ENCODE data around the gene NPIPA2.
"Not testable (repeated sequence)": the region's sequence is repeated elsewhere in the genome, so short reads cannot be mapped to it uniquely, and the experiment has no call there.

The NPIPA2 gene

DNA sequence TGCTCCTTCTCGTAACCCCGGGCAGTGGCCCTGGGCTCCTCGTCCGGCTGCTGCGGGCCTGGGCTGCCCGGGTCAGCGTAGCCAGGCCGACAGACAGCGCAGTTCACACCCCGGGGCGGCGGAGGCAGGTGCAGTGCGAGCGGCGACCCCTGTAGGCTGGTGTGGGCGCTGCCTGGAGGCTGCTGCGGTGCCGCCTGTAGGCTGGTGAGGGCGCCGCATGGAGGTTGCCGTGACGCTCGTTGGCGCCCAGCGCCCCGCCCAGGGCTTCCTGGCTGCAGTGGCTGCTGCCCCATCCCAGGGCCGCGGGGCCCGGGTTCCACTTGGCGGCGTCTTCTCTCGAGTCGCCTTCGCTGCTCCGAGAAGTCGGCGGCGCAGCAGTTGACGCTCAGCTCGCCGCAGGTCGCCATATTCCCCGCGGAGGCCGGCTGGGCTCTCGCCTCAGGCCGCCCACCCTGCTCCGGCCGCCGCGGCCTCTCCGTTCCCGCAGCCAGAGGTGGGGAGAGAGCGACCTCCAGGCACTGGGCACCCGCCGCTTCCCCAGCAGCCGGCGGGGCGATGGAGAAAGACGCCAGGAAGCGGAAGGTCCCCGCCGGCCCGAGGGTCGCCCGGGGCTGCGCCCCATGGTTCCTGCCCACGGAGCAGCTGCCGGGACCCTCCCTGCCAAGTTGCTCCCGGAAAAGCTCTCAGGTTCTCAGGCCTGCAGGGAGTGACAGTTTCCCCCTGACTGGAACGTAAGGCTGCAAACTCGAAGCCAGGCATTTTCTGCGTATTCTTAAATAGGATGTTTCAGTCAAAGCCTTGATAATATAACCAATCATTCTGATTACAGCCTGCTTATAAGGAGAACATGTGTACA, at the start of gene NPIPA2:
Gene NPIPA2, plus strand, starts transcription at position 261 of the 856 bp plus-strand sequence. CDS start 5,533 bp downstream, outside the sequence.
- DNase-seq, result not testable (repeated sequence)

DNA sequence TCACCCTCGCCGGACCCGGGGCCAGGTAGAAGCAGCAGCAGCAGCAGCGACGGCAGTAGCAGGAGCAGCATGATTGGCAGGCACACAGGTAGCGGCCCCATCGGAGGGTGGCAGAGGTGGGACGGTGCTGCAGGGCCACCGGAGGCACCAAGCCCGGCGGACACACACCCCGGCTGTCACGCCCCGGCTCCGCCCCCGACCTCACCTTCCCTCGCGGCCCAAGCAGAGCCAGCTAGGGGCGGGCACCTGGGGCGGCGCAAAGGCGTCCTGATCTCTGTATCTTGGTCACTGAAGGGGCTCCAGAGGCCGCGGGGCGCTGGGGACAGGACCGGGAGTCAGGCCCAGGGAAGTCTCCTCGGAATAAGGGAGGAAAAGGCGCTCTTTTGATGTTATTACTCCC, 48.2 kb upstream of the NPIPA2 start, which contains the start of gene PLA2G10:
Gene PLA2G10, minus strand, starts transcription at position 180 of the 400 bp plus-strand sequence. Its CDS starts 79 bp downstream, at position 101.
- not testable (repeated sequence) for DNase-seq

DNA sequence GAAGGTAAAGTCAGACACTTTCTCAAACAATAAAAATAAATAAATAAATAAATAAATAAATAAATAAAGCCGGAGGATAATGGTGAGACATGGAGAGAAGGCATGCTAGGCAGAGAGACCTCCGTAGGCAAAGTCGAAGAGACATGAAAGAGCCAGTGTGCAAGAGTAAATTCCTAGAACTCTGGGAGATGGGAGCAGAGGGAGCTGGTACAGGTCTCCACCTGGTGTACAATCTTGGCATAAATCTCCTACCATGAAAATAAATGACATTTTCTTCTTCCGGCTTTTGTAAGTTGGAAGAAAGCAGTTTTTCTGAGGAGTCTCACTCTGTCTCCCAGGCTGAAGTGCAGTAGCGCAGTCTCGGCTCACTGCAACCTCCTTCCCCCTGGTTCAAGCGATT, 40.5 kb upstream of the NPIPA2 start:
- DNase-seq, result not testable (repeated sequence)

DNA sequence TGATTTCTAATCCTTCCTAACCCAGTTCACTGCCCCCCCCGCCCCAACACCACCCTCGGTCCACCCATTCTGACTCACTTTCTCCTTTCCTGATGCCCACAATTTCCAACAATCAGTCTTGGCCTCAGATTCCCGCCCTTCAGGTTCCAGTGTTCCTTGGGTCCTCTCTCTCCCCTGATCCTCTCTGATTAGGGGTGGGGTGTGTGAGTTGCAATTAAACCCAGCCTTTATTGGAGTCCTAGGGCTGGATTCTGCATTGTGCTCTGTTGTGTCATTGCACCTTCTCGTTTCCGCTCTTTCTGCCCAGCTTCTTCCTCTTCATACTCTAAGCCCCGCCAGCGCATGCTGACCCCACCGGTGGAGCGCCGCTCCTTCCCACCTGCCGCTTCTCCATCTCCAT, 39.7 kb upstream of the NPIPA2 start:
- DNase-seq, result not testable (repeated sequence)

- not testable (repeated sequence) for DNase-seq
These were observed 38.9 kb upstream of the NPIPA2 start, which contains the start of gene NPIPA3 for GRCh38 chr16:14703156-14704011. NPIPA3 (plus strand) TSS chr16:14703411; CDS start chr16:14708944, 5,533 bp downstream.

- not testable (repeated sequence) for DNase-seq
These were observed 9.1 kb upstream of the NPIPA2 start for GRCh38 chr16:14733233-14733632.

GRCh38 chr16:14740832-14741385, 1.4 kb upstream of the NPIPA2 start:
- not testable (repeated sequence) for DNase-seq

DNA sequence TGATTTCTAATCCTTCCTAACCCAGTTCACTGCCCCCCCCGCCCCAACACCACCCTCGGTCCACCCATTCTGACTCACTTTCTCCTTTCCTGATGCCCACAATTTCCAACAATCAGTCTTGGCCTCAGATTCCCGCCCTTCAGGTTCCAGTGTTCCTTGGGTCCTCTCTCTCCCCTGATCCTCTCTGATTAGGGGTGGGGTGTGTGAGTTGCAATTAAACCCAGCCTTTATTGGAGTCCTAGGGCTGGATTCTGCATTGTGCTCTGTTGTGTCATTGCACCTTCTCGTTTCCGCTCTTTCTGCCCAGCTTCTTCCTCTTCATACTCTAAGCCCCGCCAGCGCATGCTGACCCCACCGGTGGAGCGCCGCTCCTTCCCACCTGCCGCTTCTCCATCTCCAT, 539 bp upstream of the NPIPA2 start:
- DNase-seq, result not testable (repeated sequence)

- DNase-seq, result not testable (repeated sequence)
These were observed 31.3 kb downstream of the NPIPA2 start for GRCh38 chr16:14773654-14774053.

DNA sequence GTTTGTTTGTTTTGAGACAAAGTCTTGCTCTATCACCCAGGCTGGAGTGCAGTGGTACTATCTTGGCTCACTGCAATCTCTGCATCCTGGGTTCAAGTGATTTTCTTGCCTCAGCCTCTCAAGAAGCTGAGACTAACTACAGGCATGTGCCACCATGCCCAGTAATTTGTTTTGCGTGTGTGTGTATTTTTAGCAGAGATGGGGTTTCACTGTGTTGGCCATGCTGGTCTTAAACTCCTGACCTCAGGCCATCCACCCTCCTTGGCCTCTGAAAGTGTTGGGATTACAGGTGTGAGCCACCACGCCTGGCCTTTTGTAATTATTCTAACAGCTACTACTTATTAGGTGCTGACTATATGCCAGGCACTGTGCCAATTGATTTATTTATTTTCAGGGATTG, 33.3 kb downstream of the NPIPA2 start:
- DNase-seq, result not testable (repeated sequence)

DNA sequence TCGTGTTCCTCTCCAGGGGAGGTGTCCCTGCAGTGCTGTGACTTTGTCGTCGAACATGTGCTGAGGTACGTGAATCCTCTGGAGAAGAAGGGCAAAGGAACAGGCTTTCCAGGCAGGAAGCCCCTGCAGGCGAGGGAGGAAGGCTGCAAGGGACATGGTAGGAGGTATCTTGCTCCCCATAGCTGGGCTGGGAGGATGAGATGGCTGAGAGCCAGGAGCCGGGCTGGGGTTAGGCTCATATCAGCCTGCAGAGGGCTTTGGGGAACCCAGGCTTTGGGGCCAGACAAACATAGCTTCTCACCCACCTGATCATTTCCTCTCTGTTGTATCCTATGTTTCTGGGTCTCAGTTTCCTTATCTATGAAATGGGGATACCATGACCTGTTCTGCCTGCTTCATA, 34.4 kb downstream of the NPIPA2 start:
- DNase-seq, result not testable (repeated sequence)

GRCh38 chr16:14779368-14779877, 37.1 kb downstream of the NPIPA2 start:
- DNase-seq, result not testable (repeated sequence)

GRCh38 chr16:14786180-14786579, 43.8 kb downstream of the NPIPA2 start:
- DNase-seq, result not testable (repeated sequence)

DNA sequence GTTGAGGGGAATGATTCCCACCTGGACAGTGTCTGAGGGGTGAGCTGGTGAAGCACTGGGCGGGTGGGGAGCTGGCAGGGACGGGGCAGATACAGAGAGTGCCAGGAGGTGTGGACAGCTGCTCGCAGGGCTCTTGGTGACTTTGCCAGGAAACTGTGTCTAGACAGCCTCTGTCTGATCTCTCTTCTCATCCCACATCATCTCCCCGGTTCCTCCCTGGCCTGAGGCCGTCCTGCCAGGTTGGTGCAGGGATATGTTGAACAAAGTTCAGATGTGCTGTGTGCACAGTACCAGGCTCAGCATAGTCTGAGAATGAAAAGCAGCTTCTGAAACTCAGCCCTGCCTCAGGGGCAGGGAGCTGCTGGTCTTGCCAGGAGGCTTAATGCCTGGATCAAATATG, 47.2 kb downstream of the NPIPA2 start:
- DNase-seq, result not testable (repeated sequence)

DNA sequence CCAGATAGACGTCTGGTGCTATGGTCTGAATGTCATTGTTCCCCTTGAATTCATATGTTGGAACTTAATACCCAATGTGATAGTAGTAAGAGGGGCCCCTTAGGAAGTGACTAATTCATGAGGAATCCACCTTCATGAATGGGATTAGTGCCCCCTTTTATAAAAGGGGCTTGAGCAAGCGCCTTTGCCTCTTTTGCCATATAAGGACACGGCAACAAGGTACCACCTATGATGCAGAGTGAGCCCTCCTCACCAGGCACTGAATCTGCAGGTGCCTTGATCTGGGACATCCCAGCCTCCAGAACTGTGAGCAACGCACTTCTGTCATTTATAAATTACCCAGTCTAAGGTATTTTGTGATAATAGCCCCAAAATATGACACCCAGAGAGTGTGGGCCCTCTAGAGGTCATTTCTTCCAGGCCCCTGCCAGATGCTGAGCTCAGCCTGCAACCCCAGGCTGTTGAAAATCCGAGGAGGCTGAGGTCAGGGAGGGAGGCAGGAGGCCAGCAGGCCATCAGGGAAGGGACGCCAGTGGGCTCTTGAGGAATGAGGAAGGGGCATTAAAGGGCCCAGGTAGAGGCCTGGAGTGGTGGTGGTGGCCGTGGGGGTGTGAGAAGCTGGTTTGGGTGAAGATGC, 48.1 kb downstream of the NPIPA2 start:
- not testable (repeated sequence) for DNase-seq

DNA sequence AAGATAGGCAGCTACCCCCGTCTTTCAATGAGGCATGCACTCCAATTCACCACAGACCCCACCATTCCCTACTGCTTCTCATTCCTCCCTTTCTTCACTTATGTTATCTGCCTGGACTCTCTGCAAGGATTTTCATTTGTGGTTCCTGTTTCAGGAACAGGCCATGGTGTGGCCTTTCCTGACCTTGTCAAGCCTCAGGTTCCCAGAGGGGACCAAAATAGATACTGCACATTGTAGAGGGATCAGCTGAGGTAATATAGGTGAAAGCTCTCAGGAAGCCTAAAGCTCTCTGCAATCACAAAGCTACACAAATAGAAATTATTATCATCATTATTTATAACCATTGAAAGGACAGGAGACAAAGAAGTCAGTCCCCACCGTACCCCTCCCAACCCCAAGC, 50.6 kb downstream of the NPIPA2 start:
- DNase-seq, result not testable (repeated sequence)

- DNase-seq, result not testable (repeated sequence)
These were observed 55.2 kb downstream of the NPIPA2 start for GRCh38 chr16:14797558-14797957.

- DNase-seq, result not testable (repeated sequence)
These were observed 61.2 kb downstream of the NPIPA2 start for GRCh38 chr16:14803577-14803976.

- not testable (repeated sequence) for DNase-seq
These were observed 64.9 kb downstream of the NPIPA2 start for GRCh38 chr16:14807184-14807678.

DNA sequence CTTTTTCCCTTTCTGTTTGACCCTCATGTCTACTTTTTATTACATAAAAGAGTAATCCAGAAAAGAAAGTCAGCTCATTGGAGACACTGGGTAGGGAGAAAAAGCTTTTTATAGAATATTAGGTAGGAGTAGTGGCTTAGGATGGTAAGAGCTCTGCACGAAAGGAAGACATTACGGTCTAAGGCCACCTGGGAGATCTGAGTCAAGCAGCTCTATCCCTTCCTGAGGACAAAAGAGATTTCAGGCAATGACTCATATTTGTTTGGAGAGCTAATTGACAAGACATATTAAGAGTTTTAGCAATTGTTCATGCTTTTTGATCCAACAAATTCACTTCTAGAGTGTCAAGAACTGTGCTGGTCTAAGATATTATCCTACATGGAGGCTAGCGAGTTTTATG, 71.6 kb downstream of the NPIPA2 start:
- DNase-seq, result not testable (repeated sequence)
